GOT3 (cell line): ENCODE results near the gene RGS6.

Source experiments
- DNase-seq: peaks from one replicate; lab custom pipeline; 2025; ENCODE audit warnings: mixed read lengths; lab: John Stamatoyannopoulos, UW

RGS6 gene

GRCh38 chr14:72499746-72500145, 567.5 kb downstream of the RGS6 start:
- DNase-seq, result no peak

DNA sequence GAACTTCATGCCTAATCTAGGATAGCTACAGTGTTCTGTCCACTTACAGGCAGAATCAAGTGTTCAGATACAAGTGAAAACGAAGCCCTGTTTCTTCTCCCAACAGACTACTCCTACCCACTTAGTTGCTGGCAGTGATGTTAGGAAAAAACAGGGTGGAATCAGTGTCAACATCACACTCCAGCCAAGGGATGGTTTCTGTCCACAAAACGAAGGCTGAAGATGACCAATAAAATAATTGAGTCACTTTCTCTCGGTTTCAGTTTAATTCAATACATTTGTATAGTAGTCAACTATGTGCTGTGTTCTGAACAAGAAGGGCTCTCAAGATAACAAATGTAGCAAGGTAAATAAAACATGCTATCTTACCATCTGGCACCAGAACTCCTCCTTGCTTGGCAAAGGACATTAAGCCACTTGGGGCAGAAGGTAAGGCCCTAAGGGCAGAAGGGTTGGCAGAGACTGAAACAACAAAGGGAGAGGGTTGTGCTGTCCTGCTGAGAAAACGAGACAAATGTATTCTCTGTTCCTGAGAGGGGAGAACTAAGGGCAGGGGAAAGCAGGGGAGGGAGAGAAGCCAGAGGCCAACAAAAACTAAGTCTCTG, 568.1 kb downstream of the RGS6 start:
- no peak for DNase-seq

GRCh38 chr14:72501439-72501838, 569.2 kb downstream of the RGS6 start:
- DNase-seq, result no peak

DNA sequence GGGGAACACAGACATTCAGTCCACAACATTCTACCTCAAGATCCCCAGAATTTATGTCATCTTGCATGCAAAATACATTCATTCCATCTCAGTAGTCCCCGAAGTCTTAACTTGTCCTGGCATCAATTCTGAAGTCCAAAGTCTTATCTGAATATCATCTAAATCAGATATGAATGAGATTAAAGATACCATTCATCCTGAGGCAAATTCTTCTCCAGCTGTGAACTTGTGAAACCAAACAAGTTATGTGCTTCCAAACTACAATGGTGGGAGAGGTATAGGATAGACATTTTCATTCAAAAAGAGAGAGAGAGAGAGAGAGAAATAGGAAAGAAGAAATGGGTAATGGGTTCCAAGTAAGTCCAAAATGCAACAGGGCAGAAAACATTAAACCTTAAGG, 571.0 kb downstream of the RGS6 start:
- no peak for DNase-seq

DNA sequence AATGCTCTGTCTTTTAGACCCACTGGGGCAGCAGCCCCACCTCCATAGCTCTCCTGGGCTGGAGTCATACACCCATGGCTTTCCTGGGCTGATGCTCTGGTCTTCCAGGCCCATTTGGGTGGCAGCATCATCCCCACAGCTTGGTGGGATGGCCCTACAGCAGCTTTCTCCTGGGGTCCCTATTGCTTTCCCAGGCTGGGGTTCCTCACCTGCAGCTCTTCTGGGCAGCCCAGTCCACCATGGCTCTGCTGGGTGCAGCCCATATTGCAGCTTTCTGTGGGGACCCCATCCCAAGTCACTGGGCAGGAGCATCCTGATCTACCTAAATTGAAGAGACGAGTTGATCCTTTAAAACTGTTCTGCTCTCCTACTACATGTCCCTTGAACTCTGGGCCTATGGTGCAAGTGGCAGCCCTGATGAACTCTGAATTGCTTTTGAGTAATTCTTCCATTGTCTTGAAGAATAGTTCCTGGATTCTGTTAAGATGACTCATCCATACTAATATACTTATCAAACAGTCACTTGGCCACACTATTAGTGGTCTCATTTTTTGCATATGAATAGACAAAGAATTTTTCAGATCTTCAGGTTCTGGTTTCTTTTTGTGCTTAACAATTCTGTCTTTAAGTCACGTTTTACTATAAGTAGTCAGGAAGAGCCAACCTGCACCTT, 571.6 kb downstream of the RGS6 start:
- DNase-seq, result no peak

DNA sequence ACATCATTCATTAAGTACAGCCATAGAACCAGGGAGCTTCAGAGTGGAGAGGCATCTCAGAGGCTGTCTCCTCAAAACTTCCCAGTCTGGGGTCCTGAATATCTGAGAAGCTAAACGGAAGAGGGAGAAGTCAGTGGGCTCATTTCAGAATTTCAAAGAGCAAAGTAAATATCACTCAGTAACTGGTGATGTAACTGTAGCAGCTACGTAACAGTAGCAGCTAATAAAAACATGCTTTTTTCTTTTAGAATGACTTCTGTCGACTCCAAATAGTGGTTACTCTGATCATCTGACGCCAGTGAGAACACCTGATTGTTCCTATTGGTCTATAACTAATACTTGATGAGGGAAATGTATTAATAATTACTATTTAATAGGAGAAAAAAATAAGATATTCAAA, 578.3 kb downstream of the RGS6 start:
- DNase-seq, result no peak

- DNase-seq, result no peak
These were observed 580.1 kb downstream of the RGS6 start for GRCh38 chr14:72512281-72512680.

DNA sequence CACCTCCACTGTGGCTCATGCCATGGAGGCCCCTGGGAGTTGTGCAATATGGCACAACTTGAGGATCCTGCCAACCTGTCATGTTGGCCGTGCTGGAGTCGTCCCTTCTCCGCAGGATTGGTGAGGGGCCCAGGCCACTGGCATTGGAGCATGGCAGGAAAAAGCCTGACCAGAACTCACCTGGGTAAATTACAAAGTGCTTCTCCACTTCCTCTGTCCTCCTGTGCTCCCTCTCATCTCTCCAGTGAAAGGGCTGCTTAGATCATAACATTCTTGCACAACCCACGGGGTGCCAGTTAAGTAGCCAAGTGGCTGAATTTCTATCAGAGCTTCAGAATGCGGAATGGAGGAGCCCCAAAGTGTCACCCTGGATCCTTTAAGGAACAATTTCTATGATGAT, 580.7 kb downstream of the RGS6 start:
- no peak for DNase-seq

- DNase-seq, result no peak
These were observed 581.1 kb downstream of the RGS6 start for GRCh38 chr14:72513346-72513745.

DNA sequence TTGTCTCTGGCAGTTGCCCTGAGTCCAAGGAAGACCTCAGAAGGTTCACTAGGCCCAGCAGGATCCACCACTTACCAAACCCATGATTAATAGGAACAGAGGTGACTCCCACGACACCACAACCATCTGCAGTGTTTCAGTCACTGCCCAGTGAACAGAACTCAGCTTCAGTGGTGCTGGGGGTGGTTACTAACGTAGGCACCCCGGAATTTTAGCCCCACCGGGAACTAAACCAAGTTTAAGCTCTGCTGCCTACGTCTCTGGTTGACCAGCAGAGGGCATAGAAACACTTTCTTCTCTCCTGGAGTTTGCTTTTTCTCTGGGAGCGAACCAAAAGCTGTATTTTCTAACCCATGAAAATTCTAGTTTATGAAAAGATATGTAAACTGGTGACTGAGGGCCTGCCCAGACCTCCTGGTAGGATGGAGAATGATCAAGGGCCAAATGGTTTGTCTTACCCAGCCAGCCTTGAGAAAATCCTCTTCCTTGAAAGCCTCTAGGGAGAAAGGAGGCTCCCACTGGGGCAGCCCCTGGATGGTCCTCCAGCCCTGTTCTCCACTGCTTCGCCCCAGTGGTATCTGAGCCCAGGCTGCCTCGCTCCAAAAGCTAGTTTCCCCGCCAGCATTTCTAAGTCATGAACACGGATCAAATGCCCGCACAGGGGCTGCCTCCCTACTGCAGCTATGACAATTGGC, 581.9 kb downstream of the RGS6 start:
- DNase-seq, result no peak

DNA sequence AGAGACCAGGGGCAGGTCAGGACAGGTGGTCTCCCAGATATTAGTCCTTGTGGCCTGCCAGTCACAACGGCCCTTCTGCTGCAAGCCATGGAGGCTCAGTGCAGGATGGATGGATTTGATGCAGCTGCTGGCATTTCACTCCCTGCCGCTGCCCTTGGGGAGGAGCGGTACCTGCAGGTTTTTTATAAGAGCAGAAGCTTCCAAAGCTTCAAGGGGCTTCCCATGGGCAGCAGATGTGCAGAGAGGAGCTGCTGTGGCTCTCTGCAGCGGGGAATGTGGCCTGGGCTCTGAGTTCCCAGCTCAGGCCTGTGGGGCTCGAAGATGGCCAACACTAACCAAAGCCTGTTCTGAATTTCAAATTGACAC, 582.4 kb downstream of the RGS6 start:
- no peak for DNase-seq

GRCh38 chr14:72515779-72516770, 583.8 kb downstream of the RGS6 start:
- no peak for DNase-seq

GRCh38 chr14:72516936-72517700, 584.9 kb downstream of the RGS6 start:
- peak; percentile 13 for DNase-seq

DNA sequence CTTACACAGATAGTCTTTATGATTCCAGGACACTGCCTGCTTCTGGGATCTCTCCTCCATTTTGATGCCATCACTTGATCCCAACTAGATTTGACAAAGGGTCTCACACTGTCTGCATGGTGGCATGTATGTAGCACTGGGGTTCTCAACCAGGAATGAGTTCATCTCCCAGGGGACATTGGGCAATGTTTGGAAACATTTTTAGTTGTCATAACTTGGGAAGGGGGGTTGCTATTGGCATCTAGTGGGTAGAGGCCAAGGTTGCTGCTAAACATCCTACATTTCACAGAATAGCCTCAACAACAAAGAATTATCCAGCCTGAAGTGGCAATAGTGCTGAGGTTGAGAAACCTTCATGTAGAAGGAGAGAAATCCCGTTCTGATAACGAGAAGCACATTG, 585.5 kb downstream of the RGS6 start:
- DNase-seq, result no peak

DNA sequence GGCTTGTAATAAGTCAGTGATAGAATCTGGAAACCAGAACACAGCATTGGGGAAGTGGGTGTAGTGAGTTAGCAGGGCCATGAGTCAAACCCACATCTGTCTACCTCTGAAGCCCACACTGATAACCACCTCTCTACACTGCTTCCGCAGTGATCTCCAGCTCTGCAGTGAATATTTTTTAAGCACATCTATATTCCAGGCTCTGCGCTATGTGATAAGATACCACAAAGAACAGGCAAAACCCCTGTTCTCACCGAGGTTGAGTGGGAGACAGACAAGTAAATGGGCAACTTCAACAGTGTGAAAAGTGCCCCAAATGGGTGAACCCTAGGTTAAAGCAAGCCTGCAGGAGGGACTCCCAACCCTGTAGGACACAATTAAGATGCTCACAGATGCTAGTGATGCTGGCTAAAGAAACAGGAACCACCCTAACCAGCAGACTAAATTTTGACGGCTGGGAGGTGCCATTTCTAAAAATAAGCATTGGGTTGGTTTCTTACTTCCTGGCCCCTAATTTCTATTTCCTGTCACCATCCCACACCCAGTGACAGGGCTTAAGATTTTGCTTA, 586.7 kb downstream of the RGS6 start:
- DNase-seq, result no peak

GRCh38 chr14:72519543-72519942, 587.3 kb downstream of the RGS6 start:
- no peak for DNase-seq

DNA sequence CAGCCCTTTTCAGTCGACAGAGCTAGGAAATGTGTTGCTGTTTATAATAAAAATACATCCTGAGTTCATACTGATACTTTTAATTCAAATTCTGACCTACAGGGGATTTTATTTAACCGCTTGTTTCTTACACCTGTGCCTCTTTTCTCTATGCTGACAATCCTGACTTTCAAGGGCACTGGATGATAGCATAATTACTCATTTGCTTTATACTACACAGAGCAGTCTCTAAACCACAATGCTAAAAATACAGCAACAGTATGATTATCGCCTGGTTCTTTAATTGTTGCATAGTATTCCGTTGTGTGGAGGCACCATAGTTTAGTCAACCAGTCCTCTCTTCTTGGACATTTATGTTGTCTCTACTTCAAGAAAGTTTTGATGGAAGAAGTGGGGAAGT, 588.8 kb downstream of the RGS6 start:
- no peak for DNase-seq

DNA sequence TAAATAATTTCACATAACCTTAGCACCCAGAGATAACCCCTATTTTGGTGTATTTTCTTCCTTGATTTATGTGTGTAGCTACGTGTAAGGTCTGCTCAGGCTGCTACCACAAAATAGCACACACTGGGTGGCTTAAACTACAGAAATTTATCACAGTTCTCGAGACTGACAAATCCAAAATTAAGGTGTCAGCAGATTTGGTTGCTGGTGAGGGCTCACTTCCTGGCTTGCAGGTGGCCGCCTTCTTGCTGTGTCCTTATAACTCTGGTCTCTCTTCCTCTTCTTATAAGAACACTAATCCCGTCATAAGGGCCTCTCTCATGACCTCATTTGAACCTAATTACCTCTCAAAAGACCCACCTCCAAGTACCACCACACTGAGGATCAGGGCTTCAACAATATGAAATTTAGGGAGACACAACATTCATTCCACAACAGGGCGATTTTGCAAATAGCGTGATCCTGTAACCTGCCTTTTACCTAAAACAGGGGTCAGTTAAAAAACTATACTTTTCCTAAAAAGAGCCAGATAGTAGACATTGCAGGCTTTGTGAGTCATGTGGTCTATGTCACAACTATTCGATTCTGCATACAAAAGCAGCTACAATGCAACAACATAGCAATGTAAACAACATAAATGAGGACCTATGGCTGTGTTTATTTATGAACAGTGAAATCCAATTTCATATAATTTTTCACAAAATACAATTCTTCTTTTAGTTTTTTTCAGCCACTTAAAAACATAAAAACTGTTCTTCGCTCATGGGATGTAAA, 589.9 kb downstream of the RGS6 start:
- no peak for DNase-seq

GRCh38 chr14:72522847-72523246, 590.6 kb downstream of the RGS6 start:
- DNase-seq, result no peak
